GM19455 (cell line): ENCODE data around the gene ICE2.

Experiments
- ATAC-seq: cut with Tn5 transposase; IDR thresholded peaks from one replicate; pipeline ENCODE4 v1.9.1; 2021; ENCODE audit not compliant: unreplicated experiment

ICE2 gene

DNA sequence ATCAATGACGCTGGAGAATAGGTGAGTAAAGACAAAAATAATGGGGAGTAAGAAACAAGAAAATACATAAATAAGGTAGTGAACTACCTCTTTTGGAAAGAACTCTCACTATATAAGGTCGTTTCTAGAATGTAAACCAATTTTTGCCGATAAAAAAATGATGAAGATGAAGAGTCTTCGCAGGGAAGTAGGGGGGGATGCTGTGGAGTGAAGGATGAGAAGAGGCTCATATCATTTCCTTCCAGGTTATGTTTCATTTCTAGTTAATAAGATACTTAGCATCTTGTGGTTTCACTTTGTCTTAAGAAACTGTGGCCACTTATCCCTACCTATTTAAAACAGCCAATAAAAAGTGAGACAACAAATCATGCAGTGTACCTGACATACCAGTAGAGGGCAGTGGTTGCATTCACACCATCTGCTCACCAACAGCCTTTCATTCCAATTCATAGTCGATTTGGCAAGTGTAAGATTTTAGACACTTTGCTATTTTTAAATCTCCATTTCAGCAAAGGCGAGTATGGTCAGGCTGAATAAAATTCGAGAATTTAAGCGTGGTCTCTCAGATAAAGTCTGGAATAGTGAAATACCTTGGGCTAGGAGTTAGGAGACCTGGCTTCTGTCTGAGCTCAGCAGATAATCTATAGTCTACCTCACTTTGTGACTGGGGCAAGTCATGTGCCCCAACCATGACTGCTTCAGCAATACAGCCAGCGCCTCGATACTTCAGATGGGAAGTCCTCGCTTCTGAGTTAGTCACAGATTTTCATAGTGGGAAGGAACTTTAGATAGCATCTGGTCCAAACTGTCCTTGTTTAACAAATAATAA is 28.9 kb upstream of the ICE2 start:
- peak; percentile 85 for ATAC-seq

- no peak for ATAC-seq
These were observed 17.9 kb upstream of the ICE2 start for GRCh38 chr15:60496853-60497252.

DNA sequence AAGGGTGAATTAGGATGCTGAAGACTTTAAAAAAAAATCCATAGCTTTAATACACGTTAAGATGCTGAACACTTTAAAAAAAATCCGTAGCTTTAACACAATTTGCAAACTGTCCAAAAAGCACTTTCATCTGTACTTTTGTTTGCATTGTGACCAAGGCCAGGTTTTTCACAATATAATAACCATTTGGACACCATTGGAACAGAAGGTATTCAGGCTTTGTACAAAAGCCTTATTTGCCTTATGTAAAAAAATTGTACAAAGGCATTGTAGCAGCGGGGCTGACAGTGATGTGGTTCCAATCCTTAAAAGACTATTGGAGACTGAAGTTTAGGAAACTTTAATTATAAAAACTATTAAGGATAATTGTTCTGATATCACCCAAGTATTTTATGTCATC is 15.2 kb upstream of the ICE2 start:
- ATAC-seq: no peak

DNA sequence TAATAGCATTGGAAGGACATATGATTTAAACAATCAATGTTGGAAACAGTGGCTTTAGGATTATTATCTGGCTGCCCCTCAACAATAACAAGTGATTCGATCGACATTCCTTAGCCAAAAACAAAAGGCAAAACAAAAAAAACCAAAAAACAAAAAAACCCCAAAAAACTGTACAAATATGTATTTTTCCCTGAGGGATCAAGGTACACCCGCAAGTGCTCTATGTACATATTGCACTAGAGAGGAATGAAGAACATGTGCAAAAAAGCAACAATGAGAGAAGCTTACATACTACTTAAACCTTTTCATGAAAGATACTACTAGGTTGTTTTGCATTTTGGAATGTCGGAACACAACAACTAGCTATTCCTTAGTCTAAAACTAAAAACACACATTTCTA is 14.2 kb upstream of the ICE2 start:
- no peak for ATAC-seq

- no peak for ATAC-seq
These were observed 7.8 kb upstream of the ICE2 start for GRCh38 chr15:60486742-60487141.

- no peak for ATAC-seq
These were observed 6.6 kb upstream of the ICE2 start for GRCh38 chr15:60485365-60486055.

- no peak for ATAC-seq
These were observed 4.1 kb upstream of the ICE2 start for GRCh38 chr15:60483042-60483441.

GRCh38 chr15:60480888-60481287 is 1.9 kb upstream of the ICE2 start:
- ATAC-seq: no peak

DNA sequence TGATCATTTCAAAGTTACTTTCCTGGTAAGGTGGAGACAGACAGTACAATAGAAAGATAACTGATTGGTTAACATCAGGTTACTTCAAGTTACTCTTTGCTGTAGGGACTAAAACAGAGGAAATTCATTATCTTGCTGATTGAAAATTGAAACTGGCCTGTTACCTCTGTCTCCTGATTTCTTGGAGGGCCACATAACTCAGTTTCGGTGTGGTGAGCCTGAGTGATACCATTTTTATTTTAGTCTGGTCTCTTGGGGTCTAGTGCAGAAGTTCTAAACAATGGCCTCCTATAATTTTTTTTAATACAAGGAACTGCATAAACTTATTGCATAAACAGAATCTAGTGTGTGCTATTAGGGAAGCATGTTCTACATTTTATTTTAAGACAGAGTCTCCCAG is 1.2 kb upstream of the ICE2 start:
- ATAC-seq: no peak

DNA sequence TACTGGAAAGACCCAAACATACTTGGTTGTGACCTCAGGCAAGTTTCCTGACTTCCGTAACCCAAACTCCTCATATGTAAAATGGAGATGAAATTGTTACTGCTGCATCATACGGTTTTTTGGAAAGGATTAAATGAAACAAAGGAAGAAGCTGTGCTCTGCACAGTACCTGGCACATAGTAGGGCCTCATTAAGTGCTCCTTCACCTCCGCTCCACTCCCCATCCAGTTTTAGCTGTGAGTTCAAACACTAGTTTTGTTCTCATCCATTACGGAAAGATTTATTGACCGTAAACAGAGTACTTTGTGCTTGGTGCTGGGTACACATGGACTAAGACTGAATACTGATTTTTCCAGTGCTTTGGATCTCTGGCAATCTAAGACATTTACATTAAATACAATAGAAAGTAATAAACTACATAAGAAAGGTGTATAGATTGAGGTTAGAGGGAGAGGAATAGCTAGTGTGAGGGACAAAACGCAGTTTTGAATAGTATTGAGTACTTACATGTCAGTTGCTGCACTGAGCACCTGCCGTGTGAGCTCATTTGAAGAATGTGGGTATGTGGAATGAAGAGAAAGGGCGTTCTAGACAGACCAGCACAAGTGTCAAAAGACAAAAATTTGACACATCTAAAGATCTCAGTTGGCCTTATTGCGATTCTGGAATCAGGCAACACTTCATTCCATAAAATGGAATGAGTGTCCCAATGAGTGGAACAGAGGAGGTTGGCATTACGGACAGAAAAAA is 594 bp upstream of the ICE2 start:
- ATAC-seq: peak; percentile 12

DNA sequence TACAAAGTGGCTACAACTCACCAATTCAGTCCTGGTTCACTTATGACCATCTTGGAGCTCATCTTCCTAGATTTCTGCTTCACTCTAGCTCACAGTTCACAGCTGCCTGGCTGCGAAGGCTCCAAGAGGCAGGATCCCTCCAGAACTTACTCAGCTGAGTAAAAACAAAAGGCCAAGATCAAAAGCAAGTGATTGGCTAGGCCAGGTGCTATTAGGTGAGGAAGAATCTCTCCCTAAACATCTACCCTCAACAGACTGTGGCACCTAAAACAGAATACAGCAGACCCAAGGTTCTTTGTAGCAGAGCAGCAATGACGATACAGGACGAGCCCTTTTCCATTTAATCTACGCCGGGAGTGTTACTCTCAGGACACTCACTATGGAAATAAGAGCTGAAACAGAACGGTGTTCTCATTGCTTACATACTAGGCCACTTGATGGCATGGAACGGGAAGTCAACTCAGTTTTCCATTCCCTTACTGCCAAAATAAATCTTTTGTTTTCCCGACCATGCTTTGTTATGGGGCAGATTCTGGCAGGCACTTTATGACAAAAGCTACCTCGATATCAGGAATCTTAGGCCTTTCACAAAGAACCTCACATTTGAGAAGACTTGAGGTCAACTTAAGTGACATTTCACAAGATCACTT is 901 bp downstream of the ICE2 start:
- no peak for ATAC-seq

DNA sequence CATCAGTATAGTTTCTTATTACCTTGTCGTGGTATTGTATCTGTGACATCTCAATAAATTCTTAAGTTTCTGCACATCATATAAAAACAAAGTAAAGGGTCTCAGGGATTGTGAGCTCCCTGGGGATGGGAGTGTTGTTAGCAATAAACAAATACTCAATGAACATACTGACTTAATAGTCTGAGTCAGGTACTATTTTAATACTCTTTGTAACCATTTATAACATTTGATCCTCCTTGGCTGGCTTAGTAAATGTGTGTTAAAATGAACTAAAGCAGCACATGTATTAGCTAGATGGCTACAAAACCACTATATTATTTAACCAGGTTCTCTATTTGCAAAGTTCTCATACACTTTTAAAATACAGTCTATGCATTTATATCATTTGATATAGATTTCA is 1.8 kb downstream of the ICE2 start:
- ATAC-seq: no peak

GRCh38 chr15:60476713-60477112 is 2.2 kb downstream of the ICE2 start:
- ATAC-seq: no peak

DNA sequence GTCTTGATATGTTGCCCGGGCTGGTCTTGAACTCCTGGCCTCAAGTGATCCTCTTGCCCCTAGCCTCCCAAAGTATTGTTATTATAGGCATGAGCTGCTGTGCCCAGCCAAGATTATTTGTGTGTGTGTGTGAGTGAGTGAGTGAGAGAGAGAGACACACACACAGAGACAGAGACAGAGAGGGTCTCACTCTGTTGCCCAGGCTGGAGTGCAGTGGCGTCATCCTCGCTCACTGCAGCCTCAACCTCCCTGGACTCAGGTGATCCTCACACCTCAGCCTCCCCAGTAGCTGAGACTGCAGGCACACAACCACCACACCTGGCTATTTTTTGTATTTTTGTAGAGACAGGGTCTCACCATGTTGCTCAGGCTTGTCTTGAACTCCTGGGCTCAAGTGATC is 5.8 kb downstream of the ICE2 start:
- ATAC-seq: no peak

- no peak for ATAC-seq
These were observed 7.6 kb downstream of the ICE2 start for GRCh38 chr15:60471314-60471713.

DNA sequence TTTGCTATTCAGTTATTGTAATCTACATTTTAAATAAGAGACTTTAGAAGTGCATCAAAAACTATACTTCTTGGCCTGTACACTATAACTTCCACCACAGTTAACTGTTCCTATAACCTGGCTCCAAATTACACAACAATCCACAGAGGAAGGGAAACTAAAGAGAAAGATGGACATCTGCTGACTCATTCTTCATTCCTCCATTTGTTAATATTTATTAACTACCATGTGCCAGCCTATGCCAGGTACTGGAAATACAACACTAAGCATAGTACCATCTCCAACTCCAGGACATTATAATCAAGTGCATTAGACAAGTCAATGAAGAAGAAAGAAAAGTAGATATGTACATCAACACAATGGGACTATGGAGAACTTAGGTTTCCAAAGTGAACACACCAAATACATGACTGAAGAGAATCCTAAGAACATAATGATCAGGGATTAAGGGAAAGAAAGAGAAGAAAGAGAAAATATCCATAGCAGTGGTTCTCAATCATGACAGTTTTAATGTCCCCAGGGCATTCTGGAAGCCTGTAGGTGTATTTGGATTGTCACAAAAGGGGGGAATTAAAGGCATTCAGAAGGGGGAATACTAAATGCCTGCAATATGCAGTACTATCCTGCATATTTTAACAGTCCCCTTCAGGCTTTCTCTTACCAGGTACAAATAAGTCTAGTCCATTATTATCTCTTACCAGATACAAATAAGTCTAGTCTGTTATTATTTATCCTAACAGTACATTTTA is 8.9 kb downstream of the ICE2 start:
- ATAC-seq: no peak

DNA sequence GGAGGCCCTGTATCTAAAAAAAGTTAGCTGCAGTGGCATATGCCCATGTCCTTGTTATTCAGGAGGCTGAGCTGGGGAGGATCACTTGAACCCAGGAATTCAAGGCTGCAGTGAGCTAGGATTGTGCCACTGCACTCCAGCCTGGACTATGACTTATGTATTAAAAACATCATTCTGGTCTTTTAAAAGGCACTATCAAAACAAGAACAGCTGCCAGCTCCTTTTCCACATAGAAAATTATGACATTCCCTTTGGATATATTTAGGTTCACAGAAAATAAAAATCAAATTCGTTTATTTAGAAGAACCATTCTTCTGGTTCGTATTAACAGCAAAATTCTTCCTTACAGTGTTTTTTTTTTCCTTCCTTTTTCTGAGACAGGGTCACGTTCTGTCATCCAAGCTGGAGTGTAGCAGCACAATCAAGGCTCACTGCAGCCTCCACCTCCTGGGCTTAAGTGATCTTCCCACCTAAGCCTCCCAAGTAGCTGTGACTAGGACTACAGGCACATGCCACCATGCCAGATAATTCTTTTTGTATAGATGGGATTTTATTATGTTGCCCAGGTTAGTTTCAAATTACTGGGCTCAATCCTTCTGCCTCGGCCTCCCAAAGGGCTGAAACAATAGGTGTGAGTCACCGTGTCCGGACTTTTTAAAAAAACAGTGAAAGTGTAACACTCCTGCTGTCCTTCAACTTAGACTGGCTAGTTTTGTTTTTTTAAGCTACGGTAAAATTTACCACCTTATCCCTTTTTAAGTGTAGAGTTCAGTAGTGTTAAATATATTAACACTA is 13.9 kb downstream of the ICE2 start:
- ATAC-seq: no peak

- no peak for ATAC-seq
These were observed 16.9 kb downstream of the ICE2 start for GRCh38 chr15:60462027-60462426.

DNA sequence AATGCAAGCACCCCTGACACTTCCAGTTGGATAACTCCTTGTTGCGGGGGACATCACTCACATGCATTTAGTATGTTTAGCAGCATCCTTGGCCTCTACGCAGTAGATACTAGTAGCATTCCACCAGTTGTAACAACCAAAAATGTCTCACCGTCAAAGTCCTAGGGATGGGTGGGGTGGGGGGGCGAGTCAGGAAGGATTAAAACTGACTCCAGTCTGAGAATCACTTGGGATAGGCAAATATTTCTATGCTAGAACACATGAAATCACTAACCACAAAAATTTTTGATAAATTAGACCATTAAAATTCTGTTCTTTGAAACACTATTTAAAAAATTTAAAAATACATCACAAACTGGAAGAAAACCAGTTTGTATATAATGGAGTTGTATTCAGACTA is 18.0 kb downstream of the ICE2 start:
- ATAC-seq: no peak

GRCh38 chr15:60458721-60459120 is 20.2 kb downstream of the ICE2 start:
- no peak for ATAC-seq
